ENCODE results near the gene SLC39A11.

Gene SLC39A11

DNA sequence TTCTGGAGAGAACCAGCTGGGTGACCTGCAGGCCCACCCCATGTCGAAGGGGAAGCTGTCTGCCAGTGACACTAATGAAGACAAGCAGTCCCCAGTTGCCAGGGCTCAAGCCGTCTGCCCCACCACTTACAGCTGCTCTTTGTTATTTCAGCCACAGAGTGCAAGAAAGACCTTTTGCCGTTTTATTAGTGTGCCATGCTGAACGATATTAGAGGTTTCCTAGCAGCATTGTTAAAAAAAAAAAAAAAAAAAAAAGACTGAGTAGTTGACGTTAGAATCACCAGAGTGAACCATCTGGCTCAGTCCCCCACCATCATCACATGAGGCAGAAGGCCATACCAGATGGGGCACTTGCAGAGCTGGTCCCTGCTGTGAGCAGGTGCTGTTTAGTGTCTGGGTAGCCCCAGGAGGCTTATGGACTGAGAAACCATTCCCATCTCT is 26.5 kb upstream of the SLC39A11 start:
- no peak for FAIRE-seq
- TF ChIP-seq SPI1 (IDR thresholded peaks at IDR 0.05; ENCODE audit: low read depth, low read length): no peak
- TF ChIP-seq POU2F2 (IDR thresholded peaks at IDR 0.05; ENCODE audit: low read depth, low read length): no peak
- no peak for TF ChIP-seq PAX5 (IDR thresholded peaks at IDR 0.05; ENCODE audit: insufficient read depth, low read length, severe bottlenecking)
- no peak for TF ChIP-seq POLR2A (IDR thresholded peaks at IDR 0.05; ENCODE audit: low read depth, low read length)
- no peak for TF ChIP-seq POLR2AphosphoS5 (IDR thresholded peaks at IDR 0.05; ENCODE audit: low read depth, low read length)
- no peak for TF ChIP-seq TAF1 (IDR thresholded peaks at IDR 0.05; ENCODE audit: low read depth, low read length)
- DNase-seq (ENCODE audit: insufficient read length, low spot score): no peak

DNA sequence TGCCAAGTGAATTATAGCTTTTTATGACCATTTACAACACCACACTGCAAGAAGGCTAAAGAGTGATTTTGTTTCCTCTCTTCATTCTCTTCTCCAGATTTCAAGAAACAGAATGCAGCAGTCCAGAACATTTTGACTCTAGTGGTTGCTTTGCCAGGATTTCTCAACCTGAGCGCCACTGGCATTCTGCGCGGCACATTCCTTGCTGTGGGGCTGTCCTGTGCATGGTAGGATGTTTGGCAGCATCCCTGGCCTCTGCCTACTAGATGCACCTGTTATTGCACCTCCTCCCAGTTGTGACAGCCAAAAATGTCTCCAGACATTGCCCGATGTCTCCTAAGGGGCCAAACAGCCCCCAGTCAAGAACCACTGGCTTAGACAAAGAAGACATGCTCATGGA is 25.7 kb upstream of the SLC39A11 start:
- FAIRE-seq: no peak
- DNase-seq (ENCODE audit: insufficient read length, low spot score): no peak
- TF ChIP-seq PAX5 (IDR thresholded peaks at IDR 0.05; ENCODE audit: insufficient read depth, low read length, severe bottlenecking) (no peak), TAF1 (IDR thresholded peaks at IDR 0.05; ENCODE audit: low read depth, low read length) (no peak), POU2F2 (IDR thresholded peaks at IDR 0.05; ENCODE audit: low read depth, low read length) (no peak), POLR2A (IDR thresholded peaks at IDR 0.05; ENCODE audit: low read depth, low read length) (no peak), SPI1 (IDR thresholded peaks at IDR 0.05; ENCODE audit: low read depth, low read length) (no peak), POLR2AphosphoS5 (IDR thresholded peaks at IDR 0.05; ENCODE audit: low read depth, low read length) (no peak)

DNA sequence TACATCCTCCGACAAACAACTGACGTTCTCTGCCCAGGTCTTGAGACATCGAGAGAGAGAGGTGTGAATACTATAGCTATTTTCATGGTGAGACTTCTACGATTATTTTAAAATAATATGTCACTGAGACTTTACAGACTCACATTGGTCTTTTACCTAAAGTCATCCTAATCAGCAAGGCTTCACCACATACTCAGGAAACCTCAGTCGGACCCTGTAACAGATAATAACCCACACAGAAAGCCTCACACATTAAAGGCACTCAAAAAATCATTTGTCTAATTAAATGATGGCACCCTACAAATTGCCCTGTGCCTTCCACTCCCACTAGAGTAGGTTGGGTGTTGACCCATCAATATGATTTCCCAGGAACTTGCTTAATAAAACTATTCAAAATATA is 19.8 kb upstream of the SLC39A11 start:
- DNase-seq (ENCODE audit: insufficient read length, low spot score): no peak
- FAIRE-seq: no peak
- TF ChIP-seq POU2F2 (IDR thresholded peaks at IDR 0.05; ENCODE audit: low read depth, low read length): no peak
- no peak for TF ChIP-seq PAX5 (IDR thresholded peaks at IDR 0.05; ENCODE audit: insufficient read depth, low read length, severe bottlenecking)
- no peak for TF ChIP-seq POLR2A (IDR thresholded peaks at IDR 0.05; ENCODE audit: low read depth, low read length)
- no peak for TF ChIP-seq POLR2AphosphoS5 (IDR thresholded peaks at IDR 0.05; ENCODE audit: low read depth, low read length)

DNA sequence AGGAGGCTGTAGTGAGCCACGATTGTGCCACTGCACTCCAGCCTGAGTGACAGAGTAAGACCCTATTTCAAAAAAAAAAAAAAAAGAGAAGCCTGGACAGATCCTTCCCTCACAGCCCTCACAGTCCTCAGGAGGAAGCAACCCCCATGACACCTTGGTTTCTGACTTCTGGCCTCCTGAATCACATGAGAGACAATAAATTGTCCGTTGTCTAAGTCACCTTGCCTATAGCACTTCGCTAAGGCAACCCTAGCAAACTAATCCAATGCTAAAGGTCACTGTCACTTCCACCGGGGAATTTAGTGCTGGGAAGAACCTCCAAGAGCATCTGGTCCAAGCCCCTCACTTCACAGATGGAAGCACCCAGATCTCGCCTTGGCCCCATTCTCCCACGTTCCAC is 18.9 kb upstream of the SLC39A11 start:
- FAIRE-seq (no peak), DNase-seq (ENCODE audit: insufficient read length, low spot score) (no peak)
- no peak for TF ChIP-seq POLR2AphosphoS5 (IDR thresholded peaks at IDR 0.05; ENCODE audit: low read depth, low read length)
- TF ChIP-seq TAF1 (IDR thresholded peaks at IDR 0.05; ENCODE audit: low read depth, low read length): no peak
- TF ChIP-seq PAX5 (IDR thresholded peaks at IDR 0.05; ENCODE audit: insufficient read depth, low read length, severe bottlenecking): no peak
- no peak for TF ChIP-seq SPI1 (IDR thresholded peaks at IDR 0.05; ENCODE audit: low read depth, low read length)
- TF ChIP-seq POLR2A (IDR thresholded peaks at IDR 0.05; ENCODE audit: low read depth, low read length): no peak
- TF ChIP-seq POU2F2 (IDR thresholded peaks at IDR 0.05; ENCODE audit: low read depth, low read length): no peak

DNA sequence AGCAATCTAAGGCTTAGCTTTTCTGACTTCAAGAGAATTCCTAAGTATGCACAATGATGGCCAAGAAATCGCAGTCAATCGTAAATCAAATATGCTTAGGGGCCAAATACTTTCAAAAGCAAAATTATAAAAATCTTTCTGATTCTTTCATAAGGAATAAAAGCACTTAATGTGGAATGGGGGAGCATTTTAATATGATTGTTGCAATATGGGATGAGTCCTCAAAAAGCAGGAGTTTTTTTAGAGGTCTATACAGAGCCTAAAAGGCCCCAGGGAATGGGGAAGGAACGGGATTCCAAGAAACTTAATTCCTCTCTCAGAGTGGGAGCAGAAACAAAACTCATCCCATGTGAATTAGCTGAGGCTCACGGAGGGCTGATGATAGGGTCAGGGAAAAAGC is 14.7 kb upstream of the SLC39A11 start:
- FAIRE-seq: no peak

DNA sequence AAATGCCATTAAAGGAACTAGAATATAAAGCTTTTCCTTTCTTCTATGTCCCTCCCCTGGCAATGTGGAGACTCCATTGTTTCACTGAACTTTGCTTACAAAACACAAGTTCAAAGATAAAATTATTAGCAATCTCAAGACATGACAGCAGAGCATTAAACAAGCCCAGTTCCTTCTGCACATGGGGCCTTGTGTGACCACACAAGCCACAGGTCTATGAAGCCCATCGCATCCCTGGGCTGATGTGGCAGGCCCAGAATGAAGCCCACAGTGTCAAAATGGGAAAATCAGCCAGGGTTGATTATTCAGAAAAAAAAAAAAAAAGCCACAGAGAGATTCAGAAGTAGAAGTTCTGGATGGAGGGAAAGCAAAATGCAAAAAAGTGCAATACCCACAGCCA is 12.9 kb upstream of the SLC39A11 start:
- DNase-seq (ENCODE audit: insufficient read length, low spot score) (no peak), FAIRE-seq (no peak)
- TF ChIP-seq SPI1 (IDR thresholded peaks at IDR 0.05; ENCODE audit: low read depth, low read length): no peak
- TF ChIP-seq POLR2AphosphoS5 (IDR thresholded peaks at IDR 0.05; ENCODE audit: low read depth, low read length): no peak
- no peak for TF ChIP-seq TAF1 (IDR thresholded peaks at IDR 0.05; ENCODE audit: low read depth, low read length)
- no peak for TF ChIP-seq POLR2A (IDR thresholded peaks at IDR 0.05; ENCODE audit: low read depth, low read length)
- no peak for TF ChIP-seq PAX5 (IDR thresholded peaks at IDR 0.05; ENCODE audit: insufficient read depth, low read length, severe bottlenecking)
- TF ChIP-seq POU2F2 (IDR thresholded peaks at IDR 0.05; ENCODE audit: low read depth, low read length): no peak

More for the DNA sequence above, 14.7 kb upstream of the SLC39A11 start:
- TF ChIP-seq POLR2AphosphoS5 (IDR thresholded peaks at IDR 0.05; ENCODE audit: low read depth, low read length) (no peak), TAF1 (IDR thresholded peaks at IDR 0.05; ENCODE audit: low read depth, low read length) (no peak), POU2F2 (IDR thresholded peaks at IDR 0.05; ENCODE audit: low read depth, low read length) (no peak), POLR2A (IDR thresholded peaks at IDR 0.05; ENCODE audit: low read depth, low read length) (no peak), SPI1 (IDR thresholded peaks at IDR 0.05; ENCODE audit: low read depth, low read length) (no peak), PAX5 (IDR thresholded peaks at IDR 0.05; ENCODE audit: insufficient read depth, low read length, severe bottlenecking) (no peak)
- no peak for DNase-seq (ENCODE audit: insufficient read length, low spot score)

DNA sequence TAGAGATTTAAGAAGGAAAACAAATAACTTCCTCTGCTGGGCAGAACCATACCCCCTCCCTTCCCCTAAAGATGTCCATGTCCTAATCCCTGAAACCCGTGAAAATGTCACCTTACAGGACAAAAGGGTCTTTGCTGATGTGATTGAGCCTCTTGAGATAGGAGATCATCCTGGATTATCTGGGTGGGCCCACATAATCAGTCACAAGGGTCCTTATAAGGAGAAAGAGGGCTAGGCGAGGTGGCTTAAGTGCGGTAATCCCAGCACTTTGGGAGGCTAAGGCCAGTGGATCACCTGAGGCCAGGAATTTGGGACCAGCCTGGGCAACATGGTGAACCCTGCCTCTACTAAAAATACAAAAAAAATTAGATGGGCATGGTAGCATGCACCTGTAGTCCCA is 12.0 kb upstream of the SLC39A11 start:
- DNase-seq (ENCODE audit: insufficient read length, low spot score) (no peak), FAIRE-seq (no peak)
- TF ChIP-seq PAX5 (IDR thresholded peaks at IDR 0.05; ENCODE audit: insufficient read depth, low read length, severe bottlenecking): no peak
- TF ChIP-seq TAF1 (IDR thresholded peaks at IDR 0.05; ENCODE audit: low read depth, low read length): no peak
- TF ChIP-seq POLR2AphosphoS5 (IDR thresholded peaks at IDR 0.05; ENCODE audit: low read depth, low read length): no peak
- TF ChIP-seq POU2F2 (IDR thresholded peaks at IDR 0.05; ENCODE audit: low read depth, low read length): no peak
- no peak for TF ChIP-seq SPI1 (IDR thresholded peaks at IDR 0.05; ENCODE audit: low read depth, low read length)
- TF ChIP-seq POLR2A (IDR thresholded peaks at IDR 0.05; ENCODE audit: low read depth, low read length): no peak

DNA sequence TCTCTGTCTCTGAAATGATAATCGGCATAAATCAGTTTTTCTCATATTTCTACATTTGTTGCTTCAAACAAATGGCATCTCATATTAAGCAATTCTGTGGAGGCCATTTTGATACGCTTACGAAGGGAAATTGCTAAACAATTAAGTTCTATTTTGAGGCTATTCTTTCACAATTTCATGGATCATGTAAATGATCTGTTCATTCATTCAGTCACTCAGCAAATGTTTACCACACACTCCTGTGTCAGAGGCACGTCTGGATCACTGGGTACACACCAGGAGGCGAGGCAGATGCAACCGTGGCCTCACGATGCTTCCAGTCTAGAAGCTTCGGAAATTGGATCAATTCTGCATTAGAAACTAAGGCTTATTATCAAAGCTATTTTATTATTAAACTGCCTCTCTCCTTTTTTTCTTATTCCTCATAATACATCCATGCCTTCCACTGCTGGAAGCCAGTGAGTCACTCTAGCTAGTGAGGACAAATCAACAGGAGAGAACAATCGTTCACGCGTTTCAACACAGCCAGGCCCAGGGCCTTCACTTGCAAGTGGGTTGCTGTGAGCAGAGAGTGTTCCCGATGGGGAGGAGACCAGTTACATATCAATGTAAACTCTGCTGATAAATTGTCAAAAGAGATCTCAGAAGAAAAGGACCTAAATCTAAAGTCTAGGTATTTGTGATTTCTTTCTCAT is 11.3 kb upstream of the SLC39A11 start:
- DNase-seq (ENCODE audit: insufficient read length, low spot score) (no peak), FAIRE-seq (no peak)
- TF ChIP-seq POU2F2 (IDR thresholded peaks at IDR 0.05; ENCODE audit: low read depth, low read length) (no peak), POLR2AphosphoS5 (IDR thresholded peaks at IDR 0.05; ENCODE audit: low read depth, low read length) (no peak), POLR2A (IDR thresholded peaks at IDR 0.05; ENCODE audit: low read depth, low read length) (no peak), SPI1 (IDR thresholded peaks at IDR 0.05; ENCODE audit: low read depth, low read length) (no peak)

DNA sequence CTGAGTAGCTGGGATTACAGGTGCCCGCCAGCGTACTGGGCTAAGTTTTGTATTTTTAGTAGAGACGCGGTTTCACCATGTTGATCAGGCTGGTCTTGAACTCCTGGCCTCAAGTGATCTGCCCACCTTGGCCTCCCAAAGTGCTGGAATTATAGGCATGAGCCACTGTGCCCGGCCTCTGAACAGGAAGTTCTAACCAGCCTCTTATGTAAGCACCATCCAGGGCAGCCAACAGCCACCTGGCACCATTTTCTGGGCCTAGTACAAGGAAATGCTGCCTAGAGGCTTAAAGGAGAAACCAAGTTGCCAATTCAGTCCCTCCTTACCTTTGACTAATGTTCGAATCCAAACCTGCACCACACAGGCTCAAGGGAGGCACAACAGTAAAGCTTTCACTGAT is 8.5 kb upstream of the SLC39A11 start:
- FAIRE-seq (no peak), DNase-seq (ENCODE audit: insufficient read length, low spot score) (no peak)
- TF ChIP-seq TAF1 (IDR thresholded peaks at IDR 0.05; ENCODE audit: low read depth, low read length) (no peak), POU2F2 (IDR thresholded peaks at IDR 0.05; ENCODE audit: low read depth, low read length) (no peak), SPI1 (IDR thresholded peaks at IDR 0.05; ENCODE audit: low read depth, low read length) (no peak), PAX5 (IDR thresholded peaks at IDR 0.05; ENCODE audit: insufficient read depth, low read length, severe bottlenecking) (no peak), POLR2AphosphoS5 (IDR thresholded peaks at IDR 0.05; ENCODE audit: low read depth, low read length) (no peak)

DNA sequence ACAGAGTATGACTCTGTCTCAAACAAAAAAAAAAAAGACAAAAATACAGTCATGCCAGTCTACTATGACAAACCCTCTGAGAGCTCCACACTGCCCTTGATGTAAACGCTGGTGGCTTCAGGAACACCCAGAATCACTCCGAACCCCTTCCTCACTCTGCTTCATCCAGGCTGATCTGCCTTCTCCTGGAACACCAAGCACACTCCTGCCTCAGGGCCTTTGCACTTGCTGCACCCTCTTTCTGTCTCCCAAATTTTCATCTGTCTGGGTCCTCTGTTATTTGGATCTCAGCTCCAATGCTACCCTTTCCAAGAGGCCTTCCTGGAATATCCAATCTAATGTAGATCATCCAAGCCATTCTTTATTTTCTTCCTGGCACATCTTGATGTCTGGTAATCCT is 7.9 kb upstream of the SLC39A11 start:
- TF ChIP-seq POLR2A (IDR thresholded peaks at IDR 0.05; ENCODE audit: low read depth, low read length) (no peak), PAX5 (IDR thresholded peaks at IDR 0.05; ENCODE audit: insufficient read depth, low read length, severe bottlenecking) (no peak), TAF1 (IDR thresholded peaks at IDR 0.05; ENCODE audit: low read depth, low read length) (no peak), POLR2AphosphoS5 (IDR thresholded peaks at IDR 0.05; ENCODE audit: low read depth, low read length) (no peak), POU2F2 (IDR thresholded peaks at IDR 0.05; ENCODE audit: low read depth, low read length) (no peak), SPI1 (IDR thresholded peaks at IDR 0.05; ENCODE audit: low read depth, low read length) (no peak)
- FAIRE-seq: no peak
- no peak for DNase-seq (ENCODE audit: insufficient read length, low spot score)

Data from GM12891 (cell line).